ENCODE data around the gene KLC3.

The KLC3 gene

DNA sequence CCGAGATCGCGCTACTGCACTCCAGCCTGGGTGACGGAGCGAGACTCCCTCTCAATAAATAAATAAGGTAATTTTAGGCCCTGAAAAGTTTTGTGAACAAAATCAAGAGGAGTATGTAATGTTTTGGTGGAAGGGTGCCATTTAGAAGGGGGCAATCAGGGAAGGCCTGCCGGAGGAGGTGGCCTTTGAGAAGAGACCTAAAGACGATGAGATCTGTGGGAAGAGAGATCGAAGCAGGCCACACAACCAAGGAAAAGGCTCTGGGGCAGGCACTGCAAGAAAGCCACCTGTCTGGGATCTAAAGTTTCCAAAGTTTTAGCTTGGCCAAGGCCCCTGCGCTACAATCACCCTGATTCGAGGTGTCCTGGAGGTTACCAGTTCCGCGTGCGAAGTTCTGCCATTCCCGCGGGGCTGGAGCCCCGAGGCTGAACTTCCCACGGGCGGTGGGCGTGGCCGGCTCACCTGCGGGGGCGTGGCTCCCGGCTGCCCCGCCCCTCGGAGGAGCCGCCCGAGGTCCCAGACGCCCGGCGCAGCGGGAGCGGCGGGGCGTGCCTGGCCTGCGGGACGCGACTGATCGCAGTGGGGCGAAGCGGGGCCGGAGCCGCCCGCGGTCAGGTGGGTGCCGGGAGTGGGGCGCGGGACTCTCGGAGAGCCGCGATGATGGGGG is at the start of gene KLC3:
Gene KLC3, plus strand, starts transcription at position 519 of the 667 bp plus-strand sequence. CDS start 4,792 bp downstream, outside the sequence.
- TF ChIP-seq, protein P1, sequence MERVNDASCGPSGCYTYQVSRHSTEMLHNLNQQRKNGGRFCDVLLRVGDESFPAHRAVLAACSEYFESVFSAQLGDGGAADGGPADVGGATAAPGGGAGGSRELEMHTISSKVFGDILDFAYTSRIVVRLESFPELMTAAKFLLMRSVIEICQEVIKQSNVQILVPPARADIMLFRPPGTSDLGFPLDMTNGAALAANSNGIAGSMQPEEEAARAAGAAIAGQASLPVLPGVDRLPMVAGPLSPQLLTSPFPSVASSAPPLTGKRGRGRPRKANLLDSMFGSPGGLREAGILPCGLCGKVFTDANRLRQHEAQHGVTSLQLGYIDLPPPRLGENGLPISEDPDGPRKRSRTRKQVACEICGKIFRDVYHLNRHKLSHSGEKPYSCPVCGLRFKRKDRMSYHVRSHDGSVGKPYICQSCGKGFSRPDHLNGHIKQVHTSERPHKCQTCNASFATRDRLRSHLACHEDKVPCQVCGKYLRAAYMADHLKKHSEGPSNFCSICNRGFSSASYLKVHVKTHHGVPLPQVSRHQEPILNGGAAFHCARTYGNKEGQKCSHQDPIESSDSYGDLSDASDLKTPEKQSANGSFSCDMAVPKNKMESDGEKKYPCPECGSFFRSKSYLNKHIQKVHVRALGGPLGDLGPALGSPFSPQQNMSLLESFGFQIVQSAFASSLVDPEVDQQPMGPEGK (CRISPR knock-in tag; IDR thresholded peaks at IDR 0.05; ENCODE audit: borderline replicate concordance), result no peak
- no peak for TF ChIP-seq OSR1 (CRISPR knock-in tag; IDR thresholded peaks at IDR 0.05)
- no peak for TF ChIP-seq SNAI2 (CRISPR knock-in tag; IDR thresholded peaks at IDR 0.05)
- no peak for TF ChIP-seq GLIS3 (CRISPR knock-in tag; IDR thresholded peaks at IDR 0.05)
- TF ChIP-seq TOX (CRISPR knock-in tag; IDR thresholded peaks at IDR 0.05; ENCODE audit: borderline replicate concordance), result no peak
- TF ChIP-seq ZNF565 (CRISPR knock-in tag; conservative IDR thresholded peaks at IDR 0.05; ENCODE audit: low read depth), result no peak
- TF ChIP-seq ZNF70 (CRISPR knock-in tag; IDR thresholded peaks at IDR 0.05), result no peak
- TF ChIP-seq, protein P2, sequence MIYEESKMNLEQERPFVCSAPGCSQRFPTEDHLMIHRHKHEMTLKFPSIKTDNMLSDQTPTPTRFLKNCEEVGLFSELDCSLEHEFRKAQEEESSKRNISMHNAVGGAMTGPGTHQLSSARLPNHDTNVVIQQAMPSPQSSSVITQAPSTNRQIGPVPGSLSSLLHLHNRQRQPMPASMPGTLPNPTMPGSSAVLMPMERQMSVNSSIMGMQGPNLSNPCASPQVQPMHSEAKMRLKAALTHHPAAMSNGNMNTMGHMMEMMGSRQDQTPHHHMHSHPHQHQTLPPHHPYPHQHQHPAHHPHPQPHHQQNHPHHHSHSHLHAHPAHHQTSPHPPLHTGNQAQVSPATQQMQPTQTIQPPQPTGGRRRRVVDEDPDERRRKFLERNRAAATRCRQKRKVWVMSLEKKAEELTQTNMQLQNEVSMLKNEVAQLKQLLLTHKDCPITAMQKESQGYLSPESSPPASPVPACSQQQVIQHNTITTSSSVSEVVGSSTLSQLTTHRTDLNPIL (CRISPR knock-in tag; IDR thresholded peaks at IDR 0.05; ENCODE audit: low read depth), result no peak
- TF ChIP-seq ZFP30 (CRISPR knock-in tag; IDR thresholded peaks at IDR 0.05), result no peak
- no peak for TF ChIP-seq ESRRG (CRISPR knock-in tag; IDR thresholded peaks at IDR 0.05)
- no peak for TF ChIP-seq ZNF8 (CRISPR knock-in tag; IDR thresholded peaks at IDR 0.05)
- TF ChIP-seq BACH2 (CRISPR knock-in tag; IDR thresholded peaks at IDR 0.05; ENCODE audit: borderline replicate concordance), result no peak
- TF ChIP-seq, protein P3, sequence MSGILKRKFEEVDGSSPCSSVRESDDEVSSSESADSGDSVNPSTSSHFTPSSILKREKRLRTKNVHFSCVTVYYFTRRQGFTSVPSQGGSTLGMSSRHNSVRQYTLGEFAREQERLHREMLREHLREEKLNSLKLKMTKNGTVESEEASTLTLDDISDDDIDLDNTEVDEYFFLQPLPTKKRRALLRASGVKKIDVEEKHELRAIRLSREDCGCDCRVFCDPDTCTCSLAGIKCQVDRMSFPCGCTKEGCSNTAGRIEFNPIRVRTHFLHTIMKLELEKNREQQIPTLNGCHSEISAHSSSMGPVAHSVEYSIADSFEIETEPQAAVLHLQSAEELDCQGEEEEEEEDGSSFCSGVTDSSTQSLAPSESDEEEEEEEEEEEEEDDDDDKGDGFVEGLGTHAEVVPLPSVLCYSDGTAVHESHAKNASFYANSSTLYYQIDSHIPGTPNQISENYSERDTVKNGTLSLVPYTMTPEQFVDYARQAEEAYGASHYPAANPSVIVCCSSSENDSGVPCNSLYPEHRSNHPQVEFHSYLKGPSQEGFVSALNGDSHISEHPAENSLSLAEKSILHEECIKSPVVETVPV (CRISPR knock-in tag; IDR thresholded peaks at IDR 0.05), result no peak
- no peak for TF ChIP-seq ARNTL (CRISPR knock-in tag; IDR thresholded peaks at IDR 0.05; ENCODE audit: borderline replicate concordance, low read depth)
- TF ChIP-seq ZFP3 (CRISPR knock-in tag; IDR thresholded peaks at IDR 0.05), result no peak
- ATAC-seq, result no peak; the same call in 2 of the 3 replicates

DNA sequence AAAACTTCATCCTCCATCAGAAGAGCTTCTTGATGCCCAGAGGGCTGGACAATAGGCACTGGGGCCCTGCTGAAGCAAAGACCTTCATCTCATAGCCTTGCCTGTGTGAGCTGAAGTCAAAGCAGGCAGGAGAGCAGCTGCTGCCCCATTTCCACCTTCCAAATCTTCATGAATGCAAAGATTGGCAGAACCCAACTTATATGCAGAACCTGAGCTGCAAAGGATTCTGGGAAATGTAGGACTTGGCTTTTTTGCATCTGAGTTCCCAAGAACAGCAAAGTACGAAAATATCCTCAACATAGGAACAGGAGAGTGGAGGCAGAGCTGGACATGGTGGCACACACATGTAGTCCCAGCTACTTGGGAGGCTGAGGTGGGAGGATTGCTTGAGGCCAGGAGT is 48.7 kb upstream of the KLC3 start:
- no peak for ATAC-seq
- TF ChIP-seq CSDC2 (CRISPR knock-in tag; IDR thresholded peaks at IDR 0.05), result no peak
- no peak for TF ChIP-seq RARB (CRISPR knock-in tag; IDR thresholded peaks at IDR 0.05)

DNA sequence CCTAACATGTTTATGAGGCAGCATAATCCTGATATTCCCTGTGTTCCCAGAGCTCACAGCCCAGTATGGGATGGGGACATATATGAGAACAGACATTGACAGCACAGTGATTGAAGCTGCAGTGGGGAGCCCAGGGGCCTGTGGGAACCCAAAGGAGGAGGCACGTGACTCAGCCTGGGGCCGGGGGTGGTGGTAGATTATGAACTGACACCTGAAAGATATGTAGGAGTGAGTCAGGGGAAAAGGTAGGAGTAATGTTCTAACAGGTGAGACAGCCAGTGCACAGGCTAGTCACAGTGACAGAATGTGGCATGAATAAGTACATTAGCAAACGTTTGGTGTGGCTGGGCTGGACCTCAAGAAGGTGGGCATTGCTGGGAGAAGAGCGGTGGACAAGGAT is 46.9 kb upstream of the KLC3 start:
- no peak for TF ChIP-seq GLIS3 (CRISPR knock-in tag; IDR thresholded peaks at IDR 0.05)
- no peak for TF ChIP-seq ZNF70 (CRISPR knock-in tag; IDR thresholded peaks at IDR 0.05)
- TF ChIP-seq, protein P3 (CRISPR knock-in tag; IDR thresholded peaks at IDR 0.05), result no peak
- TF ChIP-seq, protein P4, sequence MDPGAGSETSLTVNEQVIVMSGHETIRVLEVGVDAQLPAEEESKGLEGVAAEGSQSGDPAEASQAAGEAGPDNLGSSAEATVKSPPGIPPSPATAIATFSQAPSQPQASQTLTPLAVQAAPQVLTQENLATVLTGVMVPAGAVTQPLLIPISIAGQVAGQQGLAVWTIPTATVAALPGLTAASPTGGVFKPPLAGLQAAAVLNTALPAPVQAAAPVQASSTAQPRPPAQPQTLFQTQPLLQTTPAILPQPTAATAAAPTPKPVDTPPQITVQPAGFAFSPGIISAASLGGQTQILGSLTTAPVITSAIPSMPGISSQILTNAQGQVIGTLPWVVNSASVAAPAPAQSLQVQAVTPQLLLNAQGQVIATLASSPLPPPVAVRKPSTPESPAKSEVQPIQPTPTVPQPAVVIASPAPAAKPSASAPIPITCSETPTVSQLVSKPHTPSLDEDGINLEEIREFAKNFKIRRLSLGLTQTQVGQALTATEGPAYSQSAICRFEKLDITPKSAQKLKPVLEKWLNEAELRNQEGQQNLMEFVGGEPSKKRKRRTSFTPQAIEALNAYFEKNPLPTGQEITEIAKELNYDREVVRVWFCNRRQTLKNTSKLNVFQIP (CRISPR knock-in tag; IDR thresholded peaks at IDR 0.05; ENCODE audit: borderline replicate concordance, low read depth), result no peak
- TF ChIP-seq TOX (CRISPR knock-in tag; IDR thresholded peaks at IDR 0.05; ENCODE audit: borderline replicate concordance), result no peak
- TF ChIP-seq OSR1 (CRISPR knock-in tag; IDR thresholded peaks at IDR 0.05), result no peak
- TF ChIP-seq SNAI2 (CRISPR knock-in tag; IDR thresholded peaks at IDR 0.05), result no peak
- no peak for TF ChIP-seq ZFP3 (CRISPR knock-in tag; IDR thresholded peaks at IDR 0.05)
- TF ChIP-seq, protein P2 (CRISPR knock-in tag; IDR thresholded peaks at IDR 0.05; ENCODE audit: low read depth), result no peak
- TF ChIP-seq CSDC2 (CRISPR knock-in tag; IDR thresholded peaks at IDR 0.05), result no peak
- TF ChIP-seq ZFP30 (CRISPR knock-in tag; IDR thresholded peaks at IDR 0.05), result no peak
- TF ChIP-seq, protein P5, sequence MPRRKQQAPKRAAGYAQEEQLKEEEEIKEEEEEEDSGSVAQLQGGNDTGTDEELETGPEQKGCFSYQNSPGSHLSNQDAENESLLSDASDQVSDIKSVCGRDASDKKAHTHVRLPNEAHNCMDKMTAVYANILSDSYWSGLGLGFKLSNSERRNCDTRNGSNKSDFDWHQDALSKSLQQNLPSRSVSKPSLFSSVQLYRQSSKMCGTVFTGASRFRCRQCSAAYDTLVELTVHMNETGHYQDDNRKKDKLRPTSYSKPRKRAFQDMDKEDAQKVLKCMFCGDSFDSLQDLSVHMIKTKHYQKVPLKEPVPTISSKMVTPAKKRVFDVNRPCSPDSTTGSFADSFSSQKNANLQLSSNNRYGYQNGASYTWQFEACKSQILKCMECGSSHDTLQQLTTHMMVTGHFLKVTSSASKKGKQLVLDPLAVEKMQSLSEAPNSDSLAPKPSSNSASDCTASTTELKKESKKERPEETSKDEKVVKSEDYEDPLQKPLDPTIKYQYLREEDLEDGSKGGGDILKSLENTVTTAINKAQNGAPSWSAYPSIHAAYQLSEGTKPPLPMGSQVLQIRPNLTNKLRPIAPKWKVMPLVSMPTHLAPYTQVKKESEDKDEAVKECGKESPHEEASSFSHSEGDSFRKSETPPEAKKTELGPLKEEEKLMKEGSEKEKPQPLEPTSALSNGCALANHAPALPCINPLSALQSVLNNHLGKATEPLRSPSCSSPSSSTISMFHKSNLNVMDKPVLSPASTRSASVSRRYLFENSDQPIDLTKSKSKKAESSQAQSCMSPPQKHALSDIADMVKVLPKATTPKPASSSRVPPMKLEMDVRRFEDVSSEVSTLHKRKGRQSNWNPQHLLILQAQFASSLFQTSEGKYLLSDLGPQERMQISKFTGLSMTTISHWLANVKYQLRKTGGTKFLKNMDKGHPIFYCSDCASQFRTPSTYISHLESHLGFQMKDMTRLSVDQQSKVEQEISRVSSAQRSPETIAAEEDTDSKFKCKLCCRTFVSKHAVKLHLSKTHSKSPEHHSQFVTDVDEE (CRISPR knock-in tag; IDR thresholded peaks at IDR 0.05), result no peak
- TF ChIP-seq BACH2 (CRISPR knock-in tag; IDR thresholded peaks at IDR 0.05; ENCODE audit: borderline replicate concordance), result no peak
- no peak for ATAC-seq

All from SK-N-SH treated with all-trans-retinoic acid at 6 μM for 48 hours (cell line).